Measurements from ENCODE around the gene MYDGF.
"Not testable (repeated sequence)": the region's sequence is repeated elsewhere in the genome, so short reads cannot be mapped to it uniquely, and the experiment has no call there.

MYDGF gene

DNA sequence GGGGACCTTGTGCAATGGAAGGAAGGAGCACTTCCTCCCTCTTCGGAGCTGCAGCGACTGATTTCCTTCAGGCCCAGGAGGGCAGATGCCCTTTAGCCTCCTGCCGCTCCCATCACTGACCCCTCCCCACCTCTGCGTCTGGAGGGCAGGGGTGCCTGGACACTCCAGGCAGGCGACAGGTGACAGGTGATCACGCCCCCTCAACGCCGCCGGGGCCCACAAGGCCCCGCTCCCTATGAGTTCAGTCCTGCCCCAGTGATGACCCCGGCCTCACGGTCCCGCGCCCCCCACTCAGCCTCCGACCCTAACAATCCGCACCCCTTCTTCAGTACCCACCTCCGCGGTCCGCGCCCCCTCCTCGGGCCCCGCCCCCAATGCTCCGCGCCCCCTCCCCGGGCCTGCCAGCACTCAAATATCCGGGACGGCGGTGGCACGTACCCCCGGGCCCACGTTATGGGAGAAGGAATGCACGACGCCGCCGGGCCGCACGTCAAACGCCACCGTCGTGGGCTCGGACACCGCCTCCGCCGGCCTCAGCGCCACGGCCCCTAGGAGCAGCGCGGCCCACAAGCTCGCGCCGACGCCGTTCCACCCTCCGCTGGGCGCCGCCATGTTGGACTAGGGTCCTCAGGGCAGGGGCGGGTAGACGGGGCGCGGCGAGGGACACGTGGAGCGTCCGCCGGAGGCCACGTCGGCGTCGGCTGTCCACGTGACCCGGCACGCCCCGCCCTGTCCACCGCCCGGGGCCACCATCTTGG lies at the start of gene MYDGF:
Gene MYDGF, minus strand, starts transcription at position 620 of the 758 bp plus-strand sequence. Its CDS starts 8 bp downstream, at position 612.
- DNase-seq, result no peak

DNA sequence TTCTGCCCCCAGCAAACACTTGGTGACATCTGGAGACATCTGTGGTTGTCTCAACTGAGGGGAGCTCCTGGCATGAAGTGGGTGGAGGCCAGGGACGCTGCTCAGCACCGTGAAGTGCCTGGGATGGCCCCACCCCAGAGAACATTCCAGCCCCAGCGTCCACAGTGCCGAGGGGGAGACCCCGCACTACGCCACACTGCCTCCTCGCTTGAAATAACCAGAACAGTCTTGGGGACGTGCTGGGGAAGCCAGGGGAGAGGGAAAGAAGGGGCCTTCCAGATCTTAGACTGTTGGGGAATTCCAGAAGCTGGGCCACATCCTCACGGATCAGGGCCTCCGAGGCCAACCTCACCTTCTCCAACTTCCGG lies 49.3 kb upstream of the MYDGF start:
- DNase-seq, result no peak

- no peak for DNase-seq
These were observed 48.0 kb upstream of the MYDGF start for GRCh38 chr19:4717966-4718701.

DNA sequence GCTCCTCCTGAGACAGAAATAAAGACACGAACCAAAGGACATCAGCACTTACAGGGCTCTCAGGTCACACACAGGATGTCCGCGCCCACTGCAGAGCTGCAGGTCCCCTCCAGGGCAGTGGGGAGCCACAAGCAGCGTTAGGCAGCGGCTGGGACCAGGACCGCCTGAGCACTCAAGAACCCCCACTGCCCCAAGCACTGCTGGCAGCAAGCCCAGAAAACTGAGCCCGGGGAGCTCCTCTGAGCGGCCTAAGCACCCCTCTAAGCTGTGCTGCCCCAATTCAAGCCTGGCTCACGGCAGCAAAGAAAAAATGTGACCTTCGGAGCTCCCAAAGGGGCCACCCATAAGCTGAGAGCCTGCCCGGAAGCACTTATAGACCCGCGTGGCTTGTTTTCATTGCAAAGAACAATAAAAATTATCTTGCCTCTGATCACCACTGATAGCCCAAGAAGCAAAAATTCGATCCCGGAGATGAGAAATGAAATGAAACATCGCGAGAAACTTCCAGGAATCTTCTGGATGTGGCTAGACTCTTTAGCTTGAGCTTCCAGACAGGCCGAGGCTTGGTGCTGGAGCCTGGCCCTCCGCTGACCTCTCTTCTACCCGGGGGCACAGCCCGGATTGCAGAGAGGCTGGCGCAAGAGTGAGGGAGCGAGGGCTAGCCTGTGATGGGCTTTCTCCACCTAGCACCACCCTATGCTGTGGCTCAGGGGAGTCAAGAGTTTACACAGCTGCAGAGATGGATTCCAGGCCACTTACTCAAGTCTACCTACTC lies 47.2 kb upstream of the MYDGF start:
- DNase-seq, result no peak

GRCh38 chr19:4715529-4716221 lies 45.5 kb upstream of the MYDGF start:
- no peak for DNase-seq

DNA sequence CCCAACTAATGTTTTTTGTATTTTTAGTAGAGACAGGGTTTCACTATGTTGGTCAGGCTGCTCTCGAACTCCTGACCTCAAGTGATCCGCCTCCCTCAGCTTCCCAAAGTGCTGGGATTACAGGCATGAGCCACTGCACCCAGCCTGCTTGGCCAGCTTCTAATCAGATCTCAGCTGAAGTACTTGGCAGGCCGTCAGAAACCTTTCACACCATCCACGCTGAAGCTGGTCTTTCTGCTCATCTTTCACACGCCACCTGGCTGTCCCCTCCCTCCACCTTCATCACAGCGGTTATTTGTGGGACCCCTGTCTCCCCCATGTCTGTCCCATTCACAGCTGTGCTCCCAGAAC lies 45.0 kb upstream of the MYDGF start:
- DNase-seq, result not testable (repeated sequence)

- DNase-seq, result no peak
These were observed 43.9 kb upstream of the MYDGF start for GRCh38 chr19:4714016-4714415.

GRCh38 chr19:4713384-4713951 lies 43.3 kb upstream of the MYDGF start:
- no peak for DNase-seq

DNA sequence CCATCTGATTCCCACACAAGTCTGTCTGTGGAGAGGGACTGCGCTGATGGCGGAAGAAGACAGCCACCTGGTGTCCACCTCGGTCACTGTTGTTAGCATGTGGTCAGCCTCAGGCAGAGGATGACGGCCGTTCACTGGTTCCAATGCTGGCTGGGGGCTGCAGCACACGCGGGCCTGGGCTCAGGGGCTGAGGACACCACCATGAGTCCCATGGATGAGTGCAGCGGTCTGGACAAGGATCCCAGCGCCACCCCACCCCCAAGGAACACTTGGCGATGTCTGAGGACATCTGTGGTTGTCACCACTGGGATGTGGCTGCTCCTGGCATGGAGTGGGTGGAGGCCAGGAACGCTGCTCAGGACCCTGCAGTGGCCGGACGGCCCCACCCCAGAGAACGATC lies 42.6 kb upstream of the MYDGF start:
- no peak for DNase-seq

GRCh38 chr19:4711211-4711610 lies 41.1 kb upstream of the MYDGF start:
- DNase-seq, result no peak

GRCh38 chr19:4710281-4710600 lies 40.1 kb upstream of the MYDGF start:
- DNase-seq, result no peak

DNA sequence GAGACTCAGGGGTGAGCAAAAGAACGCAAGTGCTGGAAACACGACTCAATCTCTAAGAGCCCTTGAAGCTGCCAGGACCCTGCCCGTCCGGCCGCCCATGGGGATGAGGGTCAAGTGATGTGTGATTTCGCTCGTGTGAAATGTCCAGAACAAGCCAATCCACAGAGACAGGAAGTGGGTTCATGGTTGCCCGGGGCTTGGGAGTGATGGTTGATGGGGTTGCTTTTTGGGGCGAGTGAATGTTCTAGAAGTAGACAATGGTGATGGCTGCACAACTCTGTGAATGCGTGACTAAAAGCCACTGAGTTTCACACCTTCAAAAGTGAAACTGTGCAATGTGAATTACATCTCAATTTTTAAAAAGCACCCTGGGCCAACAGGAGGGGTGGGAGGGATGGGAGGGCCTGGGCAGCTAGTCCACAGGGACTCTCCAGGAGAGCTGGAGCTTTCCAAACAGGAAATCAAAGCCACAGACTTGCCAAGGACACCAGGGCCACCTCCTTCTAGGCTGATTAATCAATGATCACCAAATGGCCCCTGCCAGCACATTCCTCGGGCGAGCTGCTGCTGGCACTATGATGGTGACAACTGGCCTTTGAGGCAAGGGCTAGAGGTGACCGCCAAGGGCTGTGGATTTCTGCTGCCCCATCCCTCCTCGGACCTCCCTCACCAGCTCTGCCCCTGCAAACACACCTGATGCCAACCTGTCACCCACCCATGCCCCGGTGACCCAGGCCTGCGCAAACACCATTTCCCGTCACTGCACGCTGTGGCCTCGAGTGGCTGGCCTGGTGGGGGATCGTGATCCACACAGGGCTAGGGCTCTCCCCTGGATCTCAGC lies 39.5 kb upstream of the MYDGF start:
- no peak for DNase-seq

- no peak for DNase-seq
These were observed 38.0 kb upstream of the MYDGF start for GRCh38 chr19:4707956-4708650.

DNA sequence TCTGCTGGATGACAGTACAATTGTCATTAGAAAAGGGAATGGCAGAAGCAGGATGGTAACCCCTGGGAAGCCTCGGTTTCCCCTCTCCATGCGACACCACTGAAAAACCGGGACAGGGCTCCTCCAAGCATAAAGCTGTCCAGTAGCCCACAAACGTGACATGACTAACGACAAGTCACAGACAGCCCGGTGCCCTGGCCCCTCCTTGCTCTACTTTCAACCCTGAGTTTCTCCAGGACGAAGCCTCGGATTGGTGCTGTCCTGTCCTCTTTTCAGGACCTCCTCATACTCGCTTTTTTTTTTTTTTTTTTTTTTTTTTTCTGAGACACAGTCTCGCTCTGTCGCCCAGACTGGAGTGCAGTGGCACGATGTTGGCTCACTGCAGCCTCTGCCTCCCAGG lies 37.2 kb upstream of the MYDGF start:
- no peak for DNase-seq

DNA sequence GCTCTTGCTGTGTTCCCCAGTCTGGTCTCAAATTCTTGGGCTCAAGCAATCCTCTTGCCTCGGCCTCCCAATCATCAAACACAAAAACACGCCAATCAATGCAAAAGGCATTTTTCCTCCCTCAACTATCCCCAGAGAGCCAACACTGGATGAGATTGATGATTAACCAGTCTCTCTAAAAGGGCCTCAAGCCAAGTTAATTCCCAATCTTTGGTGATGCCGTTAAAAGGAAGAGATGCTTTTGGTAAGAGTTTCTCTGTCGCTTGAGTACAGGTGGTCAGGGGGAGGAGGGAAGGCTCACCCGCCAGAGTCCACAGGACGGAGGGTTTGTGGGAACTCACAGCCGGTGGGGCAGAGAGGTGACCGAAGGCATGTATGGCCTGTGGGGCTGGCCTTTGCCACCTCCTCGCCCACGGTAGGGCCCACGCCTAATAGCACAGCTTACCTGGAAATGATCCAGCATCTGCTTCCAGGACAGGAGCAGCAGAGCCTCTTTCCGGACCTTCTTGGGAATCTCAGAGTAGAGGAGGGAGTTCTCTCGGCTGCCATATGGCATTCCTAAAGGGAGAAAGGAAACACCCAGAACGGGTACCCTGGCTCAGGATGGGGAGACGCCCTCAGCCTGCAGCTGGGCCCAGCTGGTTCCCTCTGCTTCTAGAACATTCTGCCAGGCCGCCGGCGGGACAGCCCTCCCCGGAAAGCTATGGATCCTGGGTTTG lies 35.4 kb upstream of the MYDGF start:
- DNase-seq, result no peak

- DNase-seq, result no peak
These were observed 34.2 kb upstream of the MYDGF start for GRCh38 chr19:4704317-4704673.

DNA sequence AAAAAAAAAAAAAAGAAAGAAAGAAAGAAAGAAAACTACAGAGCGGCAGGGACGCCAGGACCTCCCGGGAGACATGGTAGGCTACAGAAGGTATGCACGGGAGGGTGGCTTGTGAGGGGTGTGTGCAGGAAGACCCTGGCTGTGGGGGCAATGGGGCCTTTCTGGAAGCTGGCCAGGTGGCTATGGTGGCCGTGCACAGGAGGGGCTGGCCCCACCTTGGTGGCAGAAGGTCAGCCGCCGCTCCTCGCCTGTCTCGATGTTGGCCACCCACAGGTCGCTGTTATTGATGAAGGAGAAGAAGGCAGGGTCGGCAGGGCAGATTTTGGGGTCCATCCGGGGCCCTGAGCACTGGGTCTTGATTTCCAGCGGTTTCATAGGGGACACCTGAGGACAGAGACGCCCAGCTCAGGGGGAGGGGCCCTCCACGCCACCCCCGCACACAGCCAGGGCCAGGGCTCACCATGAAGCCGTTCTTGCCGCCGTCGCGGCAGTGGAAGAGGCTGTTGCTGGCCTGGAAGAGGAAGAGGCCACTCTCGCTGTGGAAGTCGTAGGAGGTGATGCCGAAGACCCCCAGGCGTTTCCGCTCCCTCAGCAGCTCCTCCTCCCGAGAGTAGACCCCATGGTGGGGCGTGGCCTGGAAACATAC lies 33.7 kb upstream of the MYDGF start:
- DNase-seq, result no peak

DNA sequence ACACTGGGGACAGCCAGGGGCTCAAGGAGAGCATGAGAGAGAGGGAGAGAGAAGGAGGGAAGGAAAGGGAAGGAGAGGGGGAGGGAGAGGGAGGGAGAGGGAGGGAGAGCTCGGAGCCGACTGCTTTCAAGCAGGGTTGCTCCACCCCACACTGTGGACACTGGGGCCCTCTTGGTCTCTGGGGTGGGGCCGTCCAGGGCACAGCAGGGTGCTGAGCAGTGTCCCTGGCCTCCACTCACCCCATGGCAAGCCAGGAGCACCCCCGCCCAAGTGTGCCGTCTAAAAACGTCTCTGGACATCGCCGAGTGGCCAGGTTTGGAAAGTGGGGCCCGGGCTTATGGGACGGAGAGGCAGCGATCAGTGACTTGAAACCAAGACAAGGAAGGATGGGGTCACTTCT lies 32.6 kb upstream of the MYDGF start:
- DNase-seq, result no peak

- DNase-seq, result no peak
These were observed 31.4 kb upstream of the MYDGF start for GRCh38 chr19:4701557-4701956.

GRCh38 chr19:4700693-4700970 lies 30.5 kb upstream of the MYDGF start:
- no peak for DNase-seq

Data from cortex of kidney (tissue), 1 donor.